Upper lobe of right lung (tissue), 1 donor: ENCODE results near the gene TENM4. TPM values are rescaled to one million over a fixed set of nuclear protein-coding genes. Genes with fewer than 3 reads are reported as not detected.

Experiments
- ATAC-seq: fragments of 200-7000 bp; cut with Tn5 transposase; one replicate; pipeline ENCODE4 v1.9.1; 2020; ENCODE audit warnings: mild to moderate bottlenecking, moderate library complexity
- DNase-seq: peaks from one replicate; pipeline ENCODE4 v3.0.0-alpha.2; 2020
- H3K27ac ChIP-seq: fragments of 200-600 bp; one replicate; pipeline ENCODE4 v1.8.0; 2022
- H3K27me3 ChIP-seq: fragments of 200-600 bp; one replicate; pipeline ENCODE4 v1.8.0; 2022; ENCODE audit warnings: mild to moderate bottlenecking
- H3K36me3 ChIP-seq: fragments of 200-600 bp; one replicate; pipeline ENCODE4 v1.8.0; 2022
- H3K4me1 ChIP-seq: fragments of 200-600 bp; one replicate; pipeline ENCODE4 v1.8.0; 2022
- H3K4me3 ChIP-seq: fragments of 200-600 bp; one replicate; pipeline ENCODE4 v1.8.0; 2022; ENCODE audit warnings: mild to moderate bottlenecking
- H3K9me3 ChIP-seq: fragments of 200-600 bp; one replicate; pipeline ENCODE4 v1.8.0; 2022
- intact Hi-C: fragments of 100-400 bp; cut with DNase I; formaldehyde crosslinking; loops from one replicate; pipeline ENCODE4 v1.11.0; 2022
- total RNA-seq: library from RNA; stranded (reverse); fragmentation: NEBNext Ultra II Directional; extraction: Animal tissue kit (Norgen Biotek cat#: 25700); gene quantifications from one replicate; pipeline ENCODE4 v1.2.1, GENCODE V29; 2021
- TF ChIP-seq, protein P1 (sequence below): fragments of 200-600 bp; IDR thresholded peaks from one replicate; pipeline ENCODE4 v1.8.0; 2022; ENCODE audit warnings: antibody characterized with exemption
- donor health status: DM: no; HTN: yes; CAD: no; lungs with severe emphysema.

TENM4 gene
- total RNA-seq, 1 donor from 2014 or later = 4.3 TPM

- Histone ChIP-seq H3K4me3 (no peak overlapping the region), H3K36me3 (no peaks in the 10 kb centered on the region), H3K4me1 (peaks cover 5% of the 10 kb centered on the region), H3K9me3 (no peaks in the 10 kb centered on the region), H3K27me3 (no peaks in the 10 kb centered on the region), H3K27ac (no peak overlapping the region)
- no peak for DNase-seq
- TF ChIP-seq, protein P1, sequence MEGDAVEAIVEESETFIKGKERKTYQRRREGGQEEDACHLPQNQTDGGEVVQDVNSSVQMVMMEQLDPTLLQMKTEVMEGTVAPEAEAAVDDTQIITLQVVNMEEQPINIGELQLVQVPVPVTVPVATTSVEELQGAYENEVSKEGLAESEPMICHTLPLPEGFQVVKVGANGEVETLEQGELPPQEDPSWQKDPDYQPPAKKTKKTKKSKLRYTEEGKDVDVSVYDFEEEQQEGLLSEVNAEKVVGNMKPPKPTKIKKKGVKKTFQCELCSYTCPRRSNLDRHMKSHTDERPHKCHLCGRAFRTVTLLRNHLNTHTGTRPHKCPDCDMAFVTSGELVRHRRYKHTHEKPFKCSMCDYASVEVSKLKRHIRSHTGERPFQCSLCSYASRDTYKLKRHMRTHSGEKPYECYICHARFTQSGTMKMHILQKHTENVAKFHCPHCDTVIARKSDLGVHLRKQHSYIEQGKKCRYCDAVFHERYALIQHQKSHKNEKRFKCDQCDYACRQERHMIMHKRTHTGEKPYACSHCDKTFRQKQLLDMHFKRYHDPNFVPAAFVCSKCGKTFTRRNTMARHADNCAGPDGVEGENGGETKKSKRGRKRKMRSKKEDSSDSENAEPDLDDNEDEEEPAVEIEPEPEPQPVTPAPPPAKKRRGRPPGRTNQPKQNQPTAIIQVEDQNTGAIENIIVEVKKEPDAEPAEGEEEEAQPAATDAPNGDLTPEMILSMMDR = no peak
- intact Hi-C loops = no loop called here
- ATAC-seq = no peak
These were observed 196.5 kb downstream of the TENM4 start for GRCh38 chr11:79244241-79244772.

- ATAC-seq = no peak
- Histone ChIP-seq H3K36me3 (no peaks in the 10 kb centered on the region), H3K27ac (no peak overlapping the region), H3K4me1 (peaks cover 5% of the 10 kb centered on the region), H3K9me3 (no peaks in the 10 kb centered on the region), H3K4me3 (no peak overlapping the region), H3K27me3 (no peaks in the 10 kb centered on the region)
- no peak for DNase-seq
- TF ChIP-seq, protein P1 = no peak
- intact Hi-C loops = no loop called here
These were observed 197.2 kb downstream of the TENM4 start for GRCh38 chr11:79243422-79244210.

GRCh38 chr11:79242616-79243015, 198.2 kb downstream of the TENM4 start:
- H3K9me3 ChIP-seq = no peaks in the 10 kb centered on the region
- H3K27me3 ChIP-seq = no peaks in the 10 kb centered on the region
- ATAC-seq (no peak), DNase-seq (no peak)
- peaks cover 5% of the 10 kb centered on the region for H3K4me1 ChIP-seq
- TF ChIP-seq, protein P1 = no peak
- no peaks in the 10 kb centered on the region for H3K36me3 ChIP-seq
- intact Hi-C loops = no loop called here
- no peak overlapping the region for H3K27ac ChIP-seq
- H3K4me3 ChIP-seq = no peak overlapping the region

DNA sequence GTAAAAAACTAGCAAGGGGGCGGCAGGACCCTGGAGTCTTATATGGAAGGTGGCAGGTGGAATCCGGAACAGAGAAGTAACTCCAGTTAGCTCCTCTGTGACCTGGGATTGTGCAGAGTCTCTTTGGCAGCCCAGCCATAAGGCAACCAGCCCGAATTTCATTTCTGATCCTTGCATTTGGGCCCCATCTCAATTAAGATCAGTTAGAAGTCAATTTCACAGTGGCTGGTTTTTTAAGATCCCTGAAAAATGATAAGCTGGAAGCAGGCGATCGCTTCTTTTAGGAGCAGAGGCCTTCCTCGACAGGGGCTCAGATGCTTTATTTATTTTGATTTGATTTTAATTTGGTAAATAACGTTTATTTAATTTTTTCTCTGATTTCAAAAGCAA, 199.0 kb downstream of the TENM4 start:
- no peak for DNase-seq
- Histone ChIP-seq H3K27me3 (no peaks in the 10 kb centered on the region), H3K4me3 (no peak overlapping the region), H3K27ac (no peak overlapping the region), H3K4me1 (peaks cover 11% of the 10 kb centered on the region), H3K36me3 (no peaks in the 10 kb centered on the region), H3K9me3 (no peaks in the 10 kb centered on the region)
- intact Hi-C loops = no loop called here
- no peak for ATAC-seq
- TF ChIP-seq, protein P1 = no peak

GRCh38 chr11:79241205-79241851, 199.5 kb downstream of the TENM4 start:
- no peaks in the 10 kb centered on the region for H3K36me3 ChIP-seq
- ATAC-seq = no peak
- H3K4me1 ChIP-seq = peaks cover 11% of the 10 kb centered on the region
- no peak overlapping the region for H3K27ac ChIP-seq
- no peaks in the 10 kb centered on the region for H3K27me3 ChIP-seq
- TF ChIP-seq, protein P1 = no peak
- no peak overlapping the region for H3K4me3 ChIP-seq
- DNase-seq = no peak
- H3K9me3 ChIP-seq = no peaks in the 10 kb centered on the region
- intact Hi-C loops = no loop called here
